Inferior parietal cortex (tissue), 1 donor: ENCODE results near the gene ABTB2.
"Not testable (repeated sequence)": the region's sequence is repeated elsewhere in the genome, so short reads cannot be mapped to it uniquely, and the experiment has no call there.

Experiments
- DNase-seq: peaks from one replicate; pipeline ENCODE4 v3.0.0-alpha.2; 2016; ENCODE audit errors: extremely low spot score

The ABTB2 gene

DNA sequence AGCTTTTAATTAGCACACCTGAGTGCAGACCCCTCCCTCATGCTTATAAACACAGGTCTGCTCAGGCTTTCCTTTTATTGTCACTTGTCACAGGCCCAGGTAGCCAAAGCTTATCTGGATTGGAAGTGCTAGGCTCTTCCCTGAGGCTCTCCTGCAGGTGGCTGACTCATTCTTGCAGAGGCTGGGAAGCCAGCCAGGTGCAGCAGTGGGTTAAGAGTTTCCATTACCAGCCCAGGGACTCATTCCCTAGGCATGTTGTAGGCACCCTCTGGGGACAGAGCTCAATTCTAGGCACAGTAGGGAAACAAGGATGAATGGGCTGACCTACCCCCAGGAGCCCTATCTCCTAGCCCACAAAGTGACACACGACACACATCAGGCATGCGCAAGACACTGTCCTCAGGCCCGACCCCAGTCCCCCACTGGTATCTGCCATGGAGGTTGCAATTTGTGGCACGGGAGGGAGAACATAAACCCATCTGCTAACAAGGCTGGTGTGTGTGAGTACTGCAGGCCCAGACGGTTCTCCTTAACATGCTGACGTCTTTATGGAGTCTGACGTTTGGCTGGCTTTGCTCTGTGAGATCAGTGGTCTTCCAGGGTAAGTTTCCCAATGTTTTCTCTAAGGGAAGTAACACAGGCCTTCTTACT lies 94.2 kb downstream of the ABTB2 start:
- DNase-seq = no peak

DNA sequence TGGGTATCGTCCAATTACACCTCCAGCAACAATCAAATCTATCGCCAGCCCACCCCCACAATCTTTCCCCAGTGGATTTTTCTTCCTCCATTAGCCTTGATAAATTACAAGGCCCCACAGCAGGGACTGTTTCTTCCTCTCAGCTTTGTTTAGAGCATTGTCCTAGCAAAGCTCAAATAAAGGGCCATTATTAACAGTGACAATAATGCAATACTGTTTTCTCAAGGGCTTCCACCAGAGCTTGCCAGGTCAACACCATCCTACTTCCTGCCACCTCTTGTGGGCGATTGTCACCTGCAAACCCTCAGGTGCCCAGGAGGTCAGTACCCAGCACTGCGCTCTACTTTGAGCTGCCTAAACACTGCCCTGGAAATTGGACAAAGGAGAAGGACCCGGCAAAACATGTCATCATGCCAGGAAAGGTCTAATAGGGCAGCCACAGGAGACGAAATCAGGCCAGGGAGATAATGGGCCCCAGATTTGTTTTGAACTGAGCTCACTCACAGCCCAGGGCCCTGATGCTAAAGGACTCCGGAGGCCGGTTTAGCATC lies 95.2 kb downstream of the ABTB2 start:
- DNase-seq = peak; percentile 74

DNA sequence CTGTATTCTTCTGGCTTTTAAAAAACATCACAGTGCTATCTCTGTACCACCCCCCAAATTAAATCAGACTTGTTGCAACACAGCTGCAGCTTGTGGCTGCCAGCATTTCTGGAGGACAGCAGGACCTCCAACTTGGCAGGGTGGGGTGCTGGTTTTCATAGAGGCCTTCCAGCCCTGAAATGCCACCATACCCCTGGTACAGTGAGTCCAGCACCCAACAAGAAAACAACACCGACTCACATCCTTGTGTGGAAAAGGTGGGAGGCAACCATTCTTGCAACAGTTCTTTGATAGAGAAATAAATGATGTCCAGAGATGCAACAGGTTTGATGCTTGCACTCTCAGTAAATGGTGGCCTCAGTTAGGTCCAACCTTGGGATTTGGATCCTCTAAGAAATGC lies 96.0 kb downstream of the ABTB2 start:
- DNase-seq = no peak

DNA sequence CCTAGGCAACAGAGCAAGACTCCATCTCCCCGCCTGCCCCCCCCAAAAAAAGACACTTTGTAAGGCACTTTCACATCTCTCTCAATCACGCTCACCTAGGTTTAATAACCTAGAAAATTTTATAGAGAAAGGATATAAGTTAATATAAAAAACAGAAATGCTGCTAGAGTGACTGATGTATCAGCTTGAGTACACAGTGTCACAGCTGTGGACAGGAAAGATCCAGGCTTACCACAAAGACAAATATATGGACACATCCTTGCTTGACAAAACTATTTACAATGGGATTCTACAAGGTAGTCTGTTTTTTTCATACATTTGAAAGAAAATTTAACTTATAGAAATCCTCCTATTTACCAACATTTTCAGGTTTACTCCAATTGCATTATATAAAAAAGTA lies 96.7 kb downstream of the ABTB2 start:
- no peak for DNase-seq

DNA sequence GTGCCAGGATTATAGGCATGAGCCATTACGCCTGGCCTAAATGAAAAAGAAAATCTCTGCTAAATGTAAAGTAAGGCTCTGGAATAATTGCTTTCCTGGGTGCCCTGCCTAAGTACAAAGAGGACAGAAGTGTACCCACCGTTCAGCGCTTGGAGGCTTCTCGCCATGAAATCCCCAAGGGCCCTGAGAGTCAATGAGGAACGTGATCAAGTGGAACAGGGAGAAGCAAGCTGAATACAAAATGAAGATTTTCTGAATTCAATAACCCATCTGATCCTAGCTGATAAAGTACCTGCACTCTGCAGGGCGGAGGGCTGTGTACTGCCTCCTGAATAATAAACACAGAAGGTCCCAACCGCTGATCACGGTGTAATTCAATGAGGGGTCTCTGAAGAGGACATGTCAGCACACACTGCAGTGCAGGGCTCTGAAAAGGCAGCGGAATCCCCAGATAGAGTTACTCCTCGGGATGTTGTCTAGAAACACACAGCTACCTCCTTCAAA lies 97.7 kb downstream of the ABTB2 start:
- no peak for DNase-seq

DNA sequence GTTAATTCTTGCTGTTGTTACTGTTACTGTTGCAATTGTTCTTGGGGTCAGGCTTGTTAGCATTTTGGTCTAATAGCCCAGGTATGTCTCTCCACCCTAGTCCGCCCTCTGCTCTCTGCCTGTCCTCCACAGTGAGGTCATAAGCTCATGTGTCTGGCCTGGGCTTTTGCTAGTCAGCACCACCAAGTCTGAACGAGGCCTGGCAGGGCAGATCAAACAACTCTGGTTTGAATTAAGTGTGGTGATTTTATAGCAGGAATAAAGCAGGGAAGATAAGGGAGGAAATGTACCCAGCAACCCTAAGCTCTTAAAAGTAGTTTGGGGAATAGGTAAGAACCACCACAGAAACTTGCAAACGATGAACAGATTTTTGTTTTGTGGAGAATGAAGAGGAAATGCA lies 98.7 kb downstream of the ABTB2 start:
- DNase-seq = no peak

DNA sequence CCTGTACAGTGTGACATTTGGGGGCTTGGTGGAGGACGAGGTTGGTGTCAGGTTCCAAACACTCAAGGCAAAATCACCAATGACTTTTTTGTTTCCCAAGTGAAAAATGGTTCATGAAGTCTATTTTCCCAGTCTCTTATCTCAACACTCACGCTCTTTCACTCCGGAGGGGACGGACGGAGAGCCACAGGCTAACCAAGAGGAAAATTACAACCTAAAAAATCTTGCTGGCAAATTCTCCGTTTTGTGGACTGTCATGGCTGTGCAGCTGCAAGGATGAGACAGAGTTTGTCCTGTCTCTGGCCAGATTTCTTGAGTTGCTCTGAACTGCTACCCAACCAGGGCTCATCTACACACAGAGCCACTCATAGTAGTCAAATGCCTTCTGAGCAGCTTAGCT lies 101.2 kb downstream of the ABTB2 start:
- DNase-seq = no peak

DNA sequence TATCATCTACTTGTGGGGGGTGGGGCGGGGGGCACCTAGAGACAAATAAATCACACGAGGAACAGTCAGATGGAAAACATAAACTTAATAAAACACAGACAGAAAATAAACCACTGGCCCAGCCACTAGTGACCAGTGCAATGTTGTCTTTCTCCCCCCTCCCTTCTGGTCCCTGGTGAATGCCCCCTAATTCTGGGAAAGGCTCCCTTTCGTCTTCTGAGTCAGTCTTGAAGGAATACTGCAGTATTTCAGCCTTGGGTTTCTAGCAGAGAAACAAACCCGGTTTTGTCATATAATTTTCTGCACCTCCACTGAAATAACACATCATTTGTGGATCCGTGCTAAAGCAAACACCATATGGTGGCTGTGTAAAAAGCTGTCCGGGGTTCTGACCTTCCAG lies 101.7 kb downstream of the ABTB2 start:
- DNase-seq = no peak

DNA sequence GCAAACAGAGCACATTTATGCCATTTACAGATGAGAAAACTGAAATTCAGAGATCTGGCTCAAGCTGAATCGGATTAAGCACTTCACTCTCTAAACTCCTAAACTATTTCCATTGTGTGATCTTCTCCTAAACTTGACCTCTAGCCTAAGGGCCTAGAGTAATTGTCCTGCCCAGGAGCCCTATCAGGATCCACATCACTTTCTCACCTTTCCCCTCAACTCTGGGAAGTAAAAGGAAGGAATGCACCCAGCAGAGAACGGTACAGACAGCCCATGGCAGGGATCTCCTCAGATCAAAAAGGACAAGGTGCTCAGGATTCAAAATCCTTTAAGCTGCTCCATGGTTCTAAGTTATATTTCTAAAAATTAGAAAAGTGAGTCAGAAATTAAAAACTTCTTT lies 102.7 kb downstream of the ABTB2 start:
- DNase-seq = no peak

DNA sequence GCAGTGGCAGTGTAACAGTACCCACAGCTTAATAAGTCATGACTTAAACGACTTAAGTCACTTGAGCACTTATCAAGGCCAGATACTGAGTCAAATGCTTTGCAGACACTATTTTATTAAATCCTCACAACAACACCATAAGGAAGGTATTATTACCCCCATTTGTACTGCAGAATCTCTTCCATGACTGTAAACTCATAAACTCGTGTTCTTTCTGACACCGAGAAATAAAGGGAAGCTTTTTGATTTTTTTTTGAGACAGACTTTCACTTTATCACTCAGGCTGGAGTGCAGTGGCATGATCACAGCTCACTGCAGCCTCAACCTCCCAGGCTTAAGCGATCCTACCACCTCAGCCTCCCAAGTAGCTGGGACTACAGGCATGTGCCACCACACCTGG lies 103.8 kb downstream of the ABTB2 start:
- no peak for DNase-seq

DNA sequence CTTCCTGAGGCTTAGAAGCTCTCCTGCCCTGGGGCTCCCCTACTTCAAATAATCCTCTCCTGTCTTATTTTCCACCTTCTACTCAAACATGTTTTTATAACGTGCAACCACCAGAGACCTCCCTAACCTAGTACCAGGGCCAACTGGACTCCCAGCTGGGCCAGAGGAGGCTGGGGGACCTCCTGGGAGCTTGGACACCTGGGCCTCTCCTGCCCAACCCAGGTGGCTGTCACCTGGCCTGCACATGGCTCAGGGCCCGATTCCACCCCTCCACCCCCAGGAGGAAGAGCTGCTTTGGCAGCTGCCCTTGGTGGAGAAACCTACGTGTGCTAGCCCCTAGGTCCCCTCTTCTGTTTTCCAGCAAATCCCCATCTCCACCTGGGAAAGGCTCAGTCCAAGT lies 105.2 kb downstream of the ABTB2 start:
- DNase-seq = no peak

DNA sequence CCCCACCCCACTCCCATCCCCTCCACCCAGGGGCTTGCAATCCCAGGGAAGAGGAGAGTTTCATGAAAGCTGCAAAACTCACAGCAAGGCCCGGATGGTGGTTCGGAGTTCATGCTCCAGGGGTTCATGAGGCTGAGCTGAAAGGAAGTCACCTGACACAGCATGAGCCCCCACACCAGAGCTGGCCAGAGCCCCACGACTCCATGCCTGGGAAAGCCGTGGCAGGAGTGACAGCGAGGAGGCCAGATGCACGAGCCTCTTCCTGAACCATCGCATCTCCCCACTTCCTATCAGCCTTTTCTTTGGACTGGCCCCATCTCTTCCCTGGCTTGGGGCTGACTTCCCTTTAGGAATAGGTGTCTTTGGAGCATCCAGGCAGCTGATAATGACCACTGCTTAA lies 105.8 kb downstream of the ABTB2 start:
- no peak for DNase-seq

DNA sequence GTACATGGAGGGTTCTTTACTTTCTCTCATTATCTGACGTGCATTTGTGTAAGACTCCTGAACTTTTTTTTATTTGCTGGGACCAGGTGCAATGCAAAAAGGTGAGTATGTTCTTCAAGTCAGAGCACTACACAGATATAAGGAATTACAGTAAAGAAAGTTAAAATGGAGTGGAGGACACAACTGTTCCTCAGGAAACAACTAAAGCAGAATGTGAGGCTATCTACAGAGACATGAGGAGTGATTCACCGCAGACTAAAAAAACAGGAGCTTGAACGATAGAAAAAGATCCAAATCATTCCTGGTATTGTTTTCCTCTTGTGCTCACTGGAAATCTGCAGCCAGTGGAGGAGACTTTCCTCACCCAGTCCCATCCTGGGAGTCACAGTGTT lies 106.2 kb downstream of the ABTB2 start:
- peak; percentile 33 for DNase-seq

DNA sequence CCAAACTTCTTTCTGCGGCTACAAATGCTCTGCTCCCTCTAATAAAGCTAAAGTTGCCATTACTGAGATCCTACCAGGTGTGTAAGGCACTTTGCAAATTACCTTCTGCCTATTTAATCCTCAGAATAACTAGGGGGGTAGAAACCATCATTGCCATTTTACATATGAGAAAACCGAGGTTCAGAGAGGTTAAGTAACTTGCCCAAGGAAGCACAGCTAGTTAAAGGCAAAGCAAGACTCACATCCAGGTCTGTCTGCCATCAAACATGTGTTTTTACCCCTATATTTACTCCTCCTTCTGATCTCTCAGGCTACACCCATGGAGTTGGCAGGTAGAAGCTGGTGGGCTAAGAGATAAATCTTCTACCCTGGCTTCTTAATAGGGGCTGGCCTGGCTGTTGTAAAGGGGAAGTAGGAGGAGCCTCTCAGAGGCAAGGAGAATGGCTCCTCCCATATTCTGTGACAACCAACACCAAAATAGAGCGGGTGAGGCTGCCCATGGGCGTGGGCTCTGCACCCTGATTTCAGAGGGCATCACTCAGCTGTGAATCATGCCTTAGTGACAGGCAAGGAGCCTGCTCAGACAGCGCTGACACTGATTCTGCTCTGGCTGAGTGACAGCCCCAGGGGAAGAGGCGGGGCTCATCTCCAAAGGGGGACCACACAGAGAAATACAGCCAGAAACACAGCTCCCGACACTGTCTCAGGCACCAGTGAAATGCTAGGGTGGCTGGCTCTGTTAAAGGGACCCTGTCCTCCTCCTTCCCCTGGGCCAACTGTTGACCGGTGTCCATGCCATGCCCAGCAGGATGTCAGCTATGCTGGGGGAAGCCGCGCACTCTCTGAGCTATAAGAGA lies 106.8 kb downstream of the ABTB2 start:
- peak; percentile 49 for DNase-seq

DNA sequence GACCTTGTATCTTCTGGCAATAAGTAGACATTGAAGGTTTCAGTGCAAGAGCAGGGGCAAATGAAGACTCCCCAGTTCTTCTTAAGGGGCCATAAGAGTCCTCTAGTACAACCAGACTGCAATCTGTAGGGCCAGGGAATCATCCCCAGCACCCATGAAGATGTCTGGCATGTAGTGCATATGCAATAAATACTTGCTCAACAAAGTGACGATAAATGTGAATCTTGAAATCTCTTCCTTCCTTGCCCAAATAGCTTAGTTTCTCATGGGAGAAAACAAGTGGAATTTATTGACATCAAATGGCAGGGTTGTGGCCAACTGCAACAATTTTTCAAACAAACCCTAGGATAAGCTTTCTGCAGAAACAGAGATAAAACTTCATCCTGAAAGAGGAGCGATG lies 107.6 kb downstream of the ABTB2 start:
- no peak for DNase-seq

DNA sequence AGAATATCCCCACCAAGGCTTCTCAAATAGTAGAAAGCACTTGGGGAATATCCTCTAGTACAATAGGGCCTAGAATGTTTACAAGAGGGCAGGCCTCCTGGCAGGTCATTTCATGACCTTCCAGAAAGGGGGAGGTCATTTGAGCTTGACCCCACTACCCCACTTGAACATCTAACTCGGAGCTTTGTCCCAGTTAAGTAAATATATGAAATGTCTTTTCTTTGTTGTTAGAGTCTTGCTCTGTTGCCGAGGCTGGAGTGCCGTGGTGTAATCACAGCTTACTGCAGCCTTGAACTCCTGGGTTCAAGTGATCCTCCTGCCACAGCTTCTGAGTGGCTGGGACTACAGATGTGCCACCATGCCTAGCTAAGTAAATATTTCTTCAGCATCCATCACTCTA lies 108.4 kb downstream of the ABTB2 start:
- DNase-seq = no peak

DNA sequence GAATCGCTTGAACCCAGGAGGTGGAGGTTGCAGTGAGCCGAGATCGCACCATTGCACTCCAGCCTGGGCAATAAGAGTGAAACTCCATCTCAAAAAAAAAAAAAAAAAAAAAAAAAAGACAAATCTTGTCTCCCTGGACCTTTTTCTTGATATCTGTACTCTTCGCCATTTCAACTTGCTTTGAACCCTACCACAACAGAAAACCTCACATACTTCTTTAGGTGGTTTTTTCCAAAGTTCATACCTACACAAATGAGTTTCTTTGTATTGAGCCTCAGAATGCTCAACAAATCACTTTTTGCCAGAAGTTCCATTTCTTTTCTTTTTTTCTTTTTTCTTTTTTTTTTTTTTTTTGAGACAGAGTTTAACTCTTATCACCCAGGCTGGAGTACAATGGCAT lies 111.3 kb downstream of the ABTB2 start:
- DNase-seq = not testable (repeated sequence)

DNA sequence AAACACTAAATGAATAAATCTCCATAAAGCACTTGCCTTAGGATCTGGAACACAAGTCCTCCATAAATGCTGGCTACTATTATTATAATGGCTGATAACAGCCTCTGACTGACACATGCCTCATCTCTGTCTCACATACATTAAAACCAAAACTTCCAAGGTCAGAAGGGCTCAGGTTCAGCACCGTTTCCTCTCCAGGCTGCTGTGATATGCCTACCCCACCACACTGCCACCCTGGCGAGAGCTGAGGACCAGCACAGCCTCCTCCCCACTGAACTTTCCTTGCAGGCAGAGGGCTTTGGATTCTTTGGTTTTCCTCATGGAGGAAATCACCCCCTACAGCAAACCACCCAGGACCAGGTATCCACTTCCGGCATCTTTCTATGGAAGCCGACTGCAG lies 112.8 kb downstream of the ABTB2 start:
- DNase-seq = no peak

DNA sequence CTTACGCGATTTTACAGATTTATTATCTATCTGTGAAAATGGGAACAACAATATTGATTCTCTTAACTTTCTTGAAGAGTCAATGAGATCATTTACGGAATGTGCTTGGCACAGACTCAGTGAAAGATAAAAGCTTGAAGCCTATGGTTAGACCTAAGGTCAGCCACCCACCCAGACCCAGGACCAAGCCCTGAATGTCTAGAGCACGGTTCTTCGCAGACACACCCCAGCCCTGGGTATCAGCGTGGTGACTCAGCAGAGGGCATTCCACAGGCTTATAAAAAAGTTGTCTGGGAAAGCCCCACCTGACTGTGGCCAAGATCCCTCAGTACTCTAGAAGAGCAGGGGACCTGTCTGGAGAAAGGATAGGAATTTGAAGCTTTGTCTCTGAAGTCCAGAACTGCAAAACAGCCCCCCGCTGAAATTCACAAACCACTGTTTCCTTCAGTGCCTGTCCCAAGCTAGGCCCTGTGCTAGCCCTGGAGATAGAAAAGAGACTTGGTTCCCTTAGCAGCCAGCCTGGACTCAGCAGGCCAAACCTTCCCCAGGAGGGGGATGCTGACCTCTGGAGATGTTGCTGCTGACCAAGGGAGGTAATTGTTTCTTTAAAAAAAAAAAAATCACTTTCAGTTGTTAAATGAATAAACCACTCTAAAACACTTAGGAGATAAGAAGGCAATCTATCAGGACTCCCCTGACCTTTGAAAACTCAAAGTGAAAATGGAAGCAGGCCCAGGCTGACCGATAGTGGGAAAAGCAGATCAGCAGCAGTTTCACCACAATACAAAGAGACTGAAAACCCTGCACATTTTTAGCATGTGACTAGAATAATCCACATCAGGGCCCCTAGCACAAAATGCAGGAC lies 114.0 kb downstream of the ABTB2 start:
- DNase-seq = no peak

DNA sequence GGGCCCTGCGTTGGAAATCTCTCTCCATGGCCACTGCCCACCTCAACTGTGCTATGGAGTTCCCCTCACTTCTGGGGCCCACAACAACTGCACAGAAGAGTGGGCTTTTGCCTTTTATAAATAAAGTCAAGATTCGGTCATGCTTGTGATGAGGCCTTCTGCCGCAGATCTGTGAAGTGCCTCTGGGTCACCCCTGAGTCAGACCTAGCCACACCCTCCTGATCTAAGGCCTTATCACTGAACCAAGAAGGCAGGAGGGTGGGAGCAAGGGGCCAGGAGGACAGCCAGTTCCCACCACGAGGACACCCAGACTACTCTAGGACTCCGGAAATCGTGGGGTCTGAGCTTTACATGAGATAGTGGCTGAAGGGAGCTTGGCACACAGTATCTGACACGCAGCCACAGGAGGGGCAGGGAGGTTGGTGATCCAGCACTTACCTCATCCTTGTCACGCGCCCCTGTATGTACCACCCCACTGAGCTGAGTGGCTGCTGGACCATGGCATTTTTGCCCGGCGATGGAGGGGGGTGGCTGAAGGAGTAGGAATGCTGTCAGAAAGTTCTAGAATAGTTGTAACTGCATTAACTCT lies 115.7 kb downstream of the ABTB2 start:
- no peak for DNase-seq

DNA sequence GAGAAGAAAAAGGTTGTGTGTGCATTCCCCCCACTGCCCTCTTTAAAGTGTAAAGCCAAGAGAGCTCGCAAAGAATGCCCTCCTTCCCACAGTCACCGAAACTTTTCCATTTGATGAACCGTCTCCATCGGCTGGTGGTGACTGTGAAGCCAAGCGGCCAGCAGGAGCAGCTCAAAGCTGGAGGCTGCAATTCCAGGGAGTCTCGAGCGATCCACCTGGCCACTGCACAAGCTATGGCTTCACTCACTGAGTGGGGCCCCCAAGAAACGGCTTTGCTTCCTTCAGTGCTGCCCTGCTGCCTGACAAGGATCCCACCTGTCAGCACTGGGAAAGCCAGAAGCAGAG lies 117.7 kb downstream of the ABTB2 start:
- DNase-seq = no peak
